Measurements from ENCODE around the gene ANAPC7.
"Not testable (repeated sequence)": the region's sequence is repeated elsewhere in the genome, so short reads cannot be mapped to it uniquely, and the experiment has no call there.

ANAPC7 gene

DNA sequence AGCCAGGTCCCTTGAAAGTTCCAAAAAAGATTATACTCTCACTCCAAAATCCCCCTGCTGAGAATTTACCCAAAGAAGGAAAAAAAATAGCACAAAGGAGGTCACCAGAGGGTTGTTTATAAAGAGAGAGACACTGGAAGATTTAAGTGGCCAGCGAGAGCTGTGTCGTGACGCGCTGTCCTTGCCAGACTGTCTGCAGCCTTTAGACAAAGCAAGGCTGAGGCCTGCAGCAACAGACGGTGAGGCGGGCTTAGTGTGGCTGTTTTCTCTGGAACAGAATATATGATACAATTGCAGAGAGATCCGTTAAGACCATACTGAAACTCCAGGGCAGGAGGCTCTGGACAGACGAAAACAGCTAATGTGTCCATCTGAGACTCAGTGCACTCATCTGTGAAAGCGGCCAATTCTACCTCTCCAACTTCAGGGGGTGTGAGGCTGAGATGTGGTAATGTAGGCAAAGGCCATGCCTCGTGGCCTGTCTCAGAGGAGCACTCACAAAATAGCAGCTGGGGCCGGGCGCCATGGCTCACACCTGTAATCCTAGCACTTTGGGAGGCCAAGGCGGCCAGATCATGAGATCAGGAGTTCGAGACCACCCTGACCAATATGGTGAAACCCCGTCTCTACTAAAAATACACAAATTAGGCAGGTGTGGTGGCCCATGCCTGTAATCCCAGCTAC lies 36.2 kb downstream of the ANAPC7 start:
- no peaks in the 10 kb centered on the region for H3K9me3 ChIP-seq
- in situ Hi-C loops (cut with MboI; ENCODE audit: low sequenced_read_pairs): no loop called here
- no peaks in the 10 kb centered on the region for H3K4me1 ChIP-seq
- H3K36me3 ChIP-seq (replicated peaks): peaks cover 22% of the 10 kb centered on the region
- DNase-seq (ENCODE audit: low spot score in 2 of 2): no peak
- H3K27me3 ChIP-seq (ENCODE audit: low read depth): no peaks in the 10 kb centered on the region
- no peak overlapping the region for H3K4me3 ChIP-seq

DNA sequence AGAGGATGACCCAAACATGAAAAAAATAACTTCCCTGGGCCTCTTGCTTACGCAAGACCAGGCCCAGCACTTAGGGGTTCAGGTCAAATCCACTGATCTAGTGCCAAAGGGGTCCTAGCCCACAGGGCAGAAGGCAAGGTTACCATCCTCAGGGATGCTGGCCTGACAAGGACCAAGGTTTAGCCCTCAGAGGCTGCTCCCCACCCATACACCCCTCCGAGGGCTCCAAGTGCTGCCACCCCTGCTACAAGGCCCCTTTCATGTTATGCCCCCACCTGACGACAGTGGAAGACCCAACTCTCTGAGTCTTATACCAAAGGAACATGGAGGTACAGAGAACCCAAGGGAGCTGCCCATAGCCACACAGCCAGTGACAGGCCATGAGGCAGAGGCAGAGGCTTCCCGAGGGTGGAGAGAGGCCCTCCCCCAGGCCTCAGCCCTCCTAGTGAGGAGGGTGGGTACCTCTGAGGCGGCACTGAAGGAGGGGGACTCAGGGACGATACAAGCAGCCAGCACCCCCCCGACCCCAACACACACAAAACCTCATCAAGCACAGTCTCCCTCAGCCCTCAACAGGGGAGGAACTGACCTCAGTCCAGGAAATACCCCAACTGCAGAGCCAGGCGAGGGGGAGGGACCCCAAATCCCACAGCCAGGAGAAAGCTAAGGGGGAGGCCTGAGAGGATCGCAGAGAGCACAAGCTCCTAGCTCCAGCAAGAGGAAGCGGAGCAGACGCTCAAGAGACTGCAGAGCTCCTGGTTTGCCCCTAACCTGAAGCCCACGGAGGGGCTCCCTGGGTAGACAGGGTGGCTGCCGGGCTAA lies 37.0 kb downstream of the ANAPC7 start:
- no peak overlapping the region for H3K4me3 ChIP-seq
- no peaks in the 10 kb centered on the region for H3K4me1 ChIP-seq
- H3K36me3 ChIP-seq (replicated peaks): peaks cover 14% of the 10 kb centered on the region
- no peaks in the 10 kb centered on the region for H3K9me3 ChIP-seq
- no peak for DNase-seq (ENCODE audit: low spot score in 2 of 2)
- in situ Hi-C loops (cut with MboI; ENCODE audit: low sequenced_read_pairs): no loop called here
- H3K27me3 ChIP-seq (ENCODE audit: low read depth): no peaks in the 10 kb centered on the region

DNA sequence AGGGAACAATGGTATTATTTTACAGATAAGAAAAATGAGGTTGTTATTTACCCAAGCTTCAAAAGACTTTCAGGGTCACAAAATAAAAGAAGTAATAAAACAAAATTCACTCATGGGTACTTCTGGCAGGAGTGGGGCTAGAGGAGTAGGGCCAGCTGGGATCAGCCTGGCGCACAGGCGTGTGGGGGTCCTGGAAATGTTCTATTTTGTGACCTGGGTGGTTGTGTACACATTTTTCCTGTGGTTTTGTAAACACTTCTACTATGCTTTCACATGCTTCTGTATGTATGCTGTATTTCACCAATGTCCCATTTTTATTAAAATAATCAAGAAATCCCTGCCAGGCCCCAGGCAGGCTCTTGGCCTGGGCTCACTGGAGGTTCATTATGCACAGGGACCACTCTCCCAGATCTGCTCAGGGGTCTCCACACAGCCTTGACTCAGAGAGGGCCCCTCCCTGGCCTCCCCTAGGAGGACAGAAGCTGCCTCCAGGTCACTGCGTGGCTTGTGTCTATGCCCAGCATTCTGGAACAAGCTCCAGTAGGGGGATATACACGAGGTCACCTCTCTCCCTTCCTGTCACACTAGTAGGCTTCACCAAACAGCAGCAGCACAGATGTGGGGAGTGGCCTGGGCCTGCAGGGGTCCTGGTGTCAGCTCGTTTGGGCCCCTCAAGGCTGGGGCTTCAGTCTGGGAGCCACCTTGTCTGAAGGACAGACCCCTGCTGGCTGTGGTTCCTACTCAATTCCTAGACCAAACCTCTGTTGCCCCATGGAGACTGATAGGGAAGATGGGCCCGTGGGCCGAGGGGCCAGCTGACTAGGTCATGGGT lies 37.8 kb downstream of the ANAPC7 start:
- Histone ChIP-seq H3K4me3 (no peak overlapping the region), H3K9me3 (no peaks in the 10 kb centered on the region), H3K36me3 (replicated peaks) (peaks cover 6% of the 10 kb centered on the region), H3K27me3 (ENCODE audit: low read depth) (no peaks in the 10 kb centered on the region), H3K4me1 (no peaks in the 10 kb centered on the region)
- in situ Hi-C loops (cut with MboI; ENCODE audit: low sequenced_read_pairs): no loop called here
- no peak for DNase-seq (ENCODE audit: low spot score in 2 of 2)

DNA sequence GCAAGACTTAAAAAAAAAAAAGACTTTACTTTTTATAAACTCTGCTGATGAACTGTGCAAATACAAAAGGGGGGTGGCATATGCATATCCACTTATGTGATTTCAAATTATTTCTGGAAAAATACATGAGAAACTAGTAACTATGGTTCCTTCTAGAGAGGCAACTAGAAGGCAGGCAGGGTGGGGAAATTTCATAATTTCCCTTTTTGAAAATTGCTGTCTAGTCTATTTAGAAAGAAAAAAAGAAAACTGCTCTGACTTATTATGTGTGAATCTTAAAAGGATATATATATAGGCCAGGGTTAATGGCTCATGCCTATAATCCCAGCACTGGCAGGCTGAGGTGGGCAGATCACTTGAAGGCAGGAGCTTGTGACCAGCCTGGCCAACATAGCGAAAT lies 42.3 kb downstream of the ANAPC7 start:
- Histone ChIP-seq H3K27me3 (ENCODE audit: low read depth) (no peaks in the 10 kb centered on the region), H3K36me3 (replicated peaks) (no peaks in the 10 kb centered on the region), H3K4me3 (no peak overlapping the region), H3K4me1 (no peaks in the 10 kb centered on the region), H3K9me3 (no peaks in the 10 kb centered on the region)
- in situ Hi-C loops (cut with MboI; ENCODE audit: low sequenced_read_pairs): no loop called here
- DNase-seq (ENCODE audit: low spot score in 2 of 2): no peak

DNA sequence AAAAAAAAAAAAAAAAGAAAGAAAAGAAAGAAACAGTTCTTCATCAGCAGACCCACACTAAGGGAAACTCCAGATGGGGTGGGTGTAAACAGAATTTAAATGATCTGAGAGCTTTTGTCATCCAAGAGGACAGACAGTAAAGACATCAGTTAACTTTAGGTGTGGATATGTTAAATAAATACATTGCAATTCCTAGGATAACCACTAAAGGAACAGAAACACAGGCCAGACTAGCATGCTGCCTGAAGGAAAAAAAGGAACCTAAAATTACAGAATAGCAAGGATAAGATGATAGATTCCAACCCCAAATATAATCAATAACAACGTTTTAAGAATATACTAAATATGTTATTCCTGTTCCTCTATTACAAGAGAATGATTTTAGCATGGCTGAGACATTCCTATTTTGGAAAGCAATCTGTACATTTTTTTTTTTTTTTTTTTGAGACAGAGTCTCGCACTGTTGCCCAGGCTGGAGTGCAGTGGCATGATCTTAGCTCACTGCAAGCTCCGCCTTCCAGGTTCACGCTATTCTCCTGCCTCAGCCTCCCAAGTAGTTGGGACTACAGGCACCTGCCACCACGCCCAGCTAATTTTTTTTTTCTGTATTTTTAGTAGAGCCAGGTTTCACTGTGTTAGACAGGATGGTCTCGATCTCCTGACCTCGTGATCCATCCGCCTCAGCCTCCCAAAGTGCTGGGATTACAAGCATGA lies 45.0 kb downstream of the ANAPC7 start:
- H3K36me3 ChIP-seq (replicated peaks); H3K4me3 ChIP-seq; H3K27me3 ChIP-seq (ENCODE audit: low read depth); in situ Hi-C loops (cut with MboI; ENCODE audit: low sequenced_read_pairs); DNase-seq (ENCODE audit: low spot score in 2 of 2); H3K4me1 ChIP-seq; H3K9me3 ChIP-seq: not testable (repeated sequence)

DNA sequence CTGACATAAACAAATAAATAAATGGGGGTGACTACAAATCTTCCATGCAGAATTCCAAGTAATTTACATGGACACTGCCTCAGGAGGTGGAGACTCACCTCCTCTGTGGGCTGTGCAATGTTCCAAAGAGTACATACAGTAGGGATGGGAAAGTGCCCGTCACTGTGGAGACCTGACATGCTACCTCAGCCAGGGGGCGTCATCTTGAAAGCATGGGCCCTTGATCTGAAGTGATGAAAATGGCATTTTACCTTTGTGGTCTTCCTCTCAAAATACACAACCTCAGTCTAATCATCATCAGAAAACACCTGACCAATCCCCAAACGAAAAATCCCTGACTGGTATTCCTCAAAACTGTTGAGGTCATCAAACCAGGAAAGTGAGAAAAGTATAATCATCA lies 48.4 kb downstream of the ANAPC7 start:
- no peaks in the 10 kb centered on the region for H3K4me1 ChIP-seq
- peak in 1 of 2 experiments; percentile 65 for DNase-seq (ENCODE audit: low spot score in 2 of 2)

DNA sequence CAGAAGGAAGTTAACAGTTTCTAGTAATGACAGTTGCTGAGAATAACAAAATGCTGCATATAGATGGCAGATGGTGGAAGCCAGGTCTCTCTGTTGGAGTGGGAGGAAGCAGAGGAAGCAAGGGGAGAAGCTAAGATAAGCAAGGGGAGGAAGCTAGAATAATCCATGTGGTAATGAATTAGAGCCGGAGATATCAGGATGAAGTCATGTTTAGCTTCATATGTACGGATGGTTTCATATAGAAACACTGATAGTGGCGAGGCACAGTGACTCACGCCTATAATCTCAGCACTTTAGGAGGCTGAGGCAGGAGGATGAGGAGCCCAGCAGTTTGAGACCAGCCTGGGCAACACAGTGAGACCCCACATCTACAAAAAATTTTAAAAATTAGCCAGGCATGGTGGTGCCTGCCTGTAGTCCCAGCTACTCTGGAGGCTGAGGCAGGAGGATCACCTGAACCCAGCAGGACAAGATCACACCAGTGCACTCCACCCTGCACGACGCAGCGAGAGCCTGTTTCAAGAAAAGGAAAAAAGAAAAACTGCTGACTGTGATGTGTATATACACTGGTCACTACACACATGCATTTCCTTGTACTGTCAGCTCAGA lies 49.2 kb downstream of the ANAPC7 start:
- Histone ChIP-seq H3K4me1 (no peaks in the 10 kb centered on the region), H3K9me3 (no peaks in the 10 kb centered on the region), H3K27me3 (ENCODE audit: low read depth) (no peaks in the 10 kb centered on the region), H3K4me3 (no peak overlapping the region), H3K36me3 (replicated peaks) (peaks cover 16% of the 10 kb centered on the region)
- DNase-seq (ENCODE audit: low spot score in 2 of 2): no peak
- in situ Hi-C loops (cut with MboI; ENCODE audit: low sequenced_read_pairs): no loop called here

More for the DNA sequence above, 48.4 kb downstream of the ANAPC7 start:
- in situ Hi-C loops (cut with MboI; ENCODE audit: low sequenced_read_pairs): no loop called here
- no peaks in the 10 kb centered on the region for H3K9me3 ChIP-seq
- no peaks in the 10 kb centered on the region for H3K27me3 ChIP-seq (ENCODE audit: low read depth)
- no peak overlapping the region for H3K4me3 ChIP-seq
- H3K36me3 ChIP-seq (replicated peaks): peaks cover 8% of the 10 kb centered on the region

DNA sequence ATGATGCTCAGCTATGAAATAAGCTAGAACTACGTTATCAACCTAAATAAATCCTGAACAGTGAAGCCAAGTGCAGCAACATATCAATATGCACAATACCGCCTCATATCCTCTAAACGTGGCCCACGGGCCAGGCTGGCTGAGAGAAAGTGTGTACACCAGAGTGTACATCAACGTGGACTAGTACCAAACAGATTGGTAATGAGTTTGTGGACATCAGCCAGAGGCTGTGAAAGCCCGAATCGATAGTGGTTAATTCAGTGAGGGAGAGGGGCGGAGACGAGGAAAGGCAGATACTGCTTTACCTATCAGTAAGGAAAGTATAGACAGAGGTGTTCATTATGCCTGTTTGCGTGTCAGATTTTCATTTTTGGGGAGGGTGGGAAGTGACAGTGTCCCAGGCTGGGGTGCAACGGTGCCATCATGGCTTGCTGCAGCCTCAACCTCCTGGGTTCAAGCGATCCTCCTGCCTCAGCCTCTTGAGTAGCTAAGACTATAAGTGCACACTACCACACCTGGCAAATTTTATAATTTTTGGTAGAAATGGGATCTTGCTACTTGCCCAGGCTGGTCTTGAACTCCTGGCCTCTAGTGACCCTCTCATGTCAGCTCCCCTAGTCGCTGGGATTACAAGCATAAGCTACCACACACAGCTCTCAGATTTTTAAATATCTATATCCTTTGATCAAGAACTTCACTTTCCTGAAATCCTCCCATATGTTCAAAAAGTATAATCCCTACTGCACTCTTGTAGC lies 50.1 kb downstream of the ANAPC7 start:
- in situ Hi-C loops (cut with MboI; ENCODE audit: low sequenced_read_pairs): no loop called here
- DNase-seq (ENCODE audit: low spot score in 2 of 2): no peak
- Histone ChIP-seq H3K27me3 (ENCODE audit: low read depth) (no peaks in the 10 kb centered on the region), H3K4me1 (no peaks in the 10 kb centered on the region), H3K9me3 (no peaks in the 10 kb centered on the region), H3K36me3 (replicated peaks) (peaks cover 25% of the 10 kb centered on the region), H3K4me3 (no peak overlapping the region)

DNA sequence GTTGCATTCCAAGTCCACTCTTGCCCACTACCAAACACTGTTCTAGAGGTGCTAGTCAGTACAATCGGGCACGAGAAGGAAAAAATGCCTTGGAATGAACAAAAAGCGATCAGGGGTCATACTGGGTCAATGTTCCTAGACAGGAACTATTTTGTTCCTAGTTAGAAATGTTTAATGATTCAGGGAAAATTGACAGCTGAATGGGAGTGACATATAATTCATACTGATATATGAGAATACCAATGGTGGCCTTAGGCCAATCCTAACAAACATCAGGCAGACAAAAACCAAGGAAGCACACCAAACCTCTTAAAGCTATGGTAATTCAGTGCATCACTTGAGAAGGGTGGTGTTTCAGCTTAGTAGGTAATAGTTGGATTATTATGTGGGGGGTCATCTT lies 51.1 kb downstream of the ANAPC7 start:
- Histone ChIP-seq H3K27me3 (ENCODE audit: low read depth) (no peaks in the 10 kb centered on the region), H3K36me3 (replicated peaks) (peaks cover 35% of the 10 kb centered on the region), H3K9me3 (no peaks in the 10 kb centered on the region), H3K4me3 (no peak overlapping the region), H3K4me1 (no peaks in the 10 kb centered on the region)
- no peak for DNase-seq (ENCODE audit: low spot score in 2 of 2)
- in situ Hi-C loops (cut with MboI; ENCODE audit: low sequenced_read_pairs): no loop called here

DNA sequence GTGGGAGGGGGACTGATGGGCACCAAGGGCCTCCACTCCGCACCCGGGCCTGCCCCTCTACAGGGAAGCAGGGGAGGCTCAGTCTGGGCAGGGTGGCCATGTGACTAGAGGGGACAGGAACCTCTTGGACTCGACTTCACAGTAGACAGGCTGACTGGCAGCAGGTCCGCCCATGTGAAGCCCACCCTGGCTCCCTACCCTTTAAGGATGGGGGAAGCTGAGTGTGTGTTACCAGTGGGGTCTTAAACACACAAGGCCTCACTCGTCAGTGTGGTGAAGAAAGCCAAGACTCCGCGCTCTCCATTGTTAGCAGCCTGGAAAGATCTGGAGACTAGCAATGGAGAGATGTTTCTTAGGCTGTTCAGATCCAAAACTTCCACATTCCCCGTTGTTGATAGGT lies 52.4 kb downstream of the ANAPC7 start:
- no peak overlapping the region for H3K4me3 ChIP-seq
- in situ Hi-C loops (cut with MboI; ENCODE audit: low sequenced_read_pairs): no loop called here
- H3K4me1 ChIP-seq: no peaks in the 10 kb centered on the region
- DNase-seq (ENCODE audit: low spot score in 2 of 2): no peak
- no peaks in the 10 kb centered on the region for H3K9me3 ChIP-seq
- no peaks in the 10 kb centered on the region for H3K27me3 ChIP-seq (ENCODE audit: low read depth)
- peaks cover 45% of the 10 kb centered on the region for H3K36me3 ChIP-seq (replicated peaks)

DNA sequence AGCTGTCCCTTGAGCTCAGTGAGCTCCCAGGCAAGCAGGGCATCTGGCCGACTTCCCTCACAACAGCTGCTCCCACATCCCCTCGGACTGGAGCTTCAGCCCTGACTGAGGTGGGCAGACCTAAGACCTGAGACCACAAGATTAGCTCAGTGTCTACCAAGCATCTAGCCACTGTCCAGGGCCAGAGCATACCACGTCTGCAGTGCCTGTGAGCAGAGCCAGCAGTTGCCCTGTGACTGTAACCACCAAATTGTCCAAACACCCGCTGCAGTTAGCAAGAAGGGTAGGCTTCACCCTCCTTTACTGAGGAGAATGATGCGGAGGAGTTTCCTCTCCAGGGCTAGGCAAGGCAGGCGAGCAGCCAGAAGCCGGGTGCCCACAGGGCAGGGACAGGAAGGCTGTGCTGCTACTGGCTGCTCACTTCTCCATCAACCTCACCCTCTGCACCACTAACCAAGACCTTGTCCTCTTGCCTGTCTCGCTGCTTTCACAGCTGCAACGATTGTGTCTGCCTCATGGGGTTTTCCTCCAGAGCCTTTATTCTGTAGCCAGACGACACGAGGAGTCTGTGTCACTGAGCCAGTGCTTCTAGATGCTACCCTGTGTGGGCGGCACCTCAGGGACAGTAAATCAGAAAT lies 53.9 kb downstream of the ANAPC7 start:
- no peak for DNase-seq (ENCODE audit: low spot score in 2 of 2)
- Histone ChIP-seq H3K36me3 (replicated peaks) (peaks cover 60% of the 10 kb centered on the region), H3K4me1 (no peaks in the 10 kb centered on the region), H3K4me3 (no peak overlapping the region), H3K27me3 (ENCODE audit: low read depth) (no peaks in the 10 kb centered on the region), H3K9me3 (no peaks in the 10 kb centered on the region)
- in situ Hi-C loops (cut with MboI; ENCODE audit: low sequenced_read_pairs): no loop called here

DNA sequence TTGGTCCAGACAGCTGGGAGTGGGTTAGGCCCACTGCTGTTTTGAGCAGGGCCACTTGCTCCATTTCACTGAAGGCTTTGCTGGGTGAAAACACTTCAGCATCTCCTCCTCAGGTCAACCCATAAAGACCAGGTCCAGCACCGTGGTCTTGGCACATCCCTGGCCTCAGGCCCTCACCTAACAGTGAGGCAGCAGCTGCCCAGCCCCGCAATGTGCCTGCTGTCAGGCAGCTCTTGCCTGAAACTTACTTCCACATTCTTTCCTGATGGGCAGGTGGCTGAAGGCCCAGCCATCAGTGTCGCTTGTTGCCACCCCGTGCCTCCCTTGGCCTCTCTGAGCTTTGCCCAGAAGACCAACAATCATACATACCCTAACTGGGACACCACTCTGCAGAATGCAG lies 54.4 kb downstream of the ANAPC7 start:
- H3K4me1 ChIP-seq: no peaks in the 10 kb centered on the region
- H3K27me3 ChIP-seq (ENCODE audit: low read depth): no peaks in the 10 kb centered on the region
- DNase-seq (ENCODE audit: low spot score in 2 of 2): no peak
- peaks cover 65% of the 10 kb centered on the region for H3K36me3 ChIP-seq (replicated peaks)
- H3K4me3 ChIP-seq: no peak overlapping the region
- no peaks in the 10 kb centered on the region for H3K9me3 ChIP-seq
- in situ Hi-C loops (cut with MboI; ENCODE audit: low sequenced_read_pairs): no loop called here
